Measurements from ENCODE around the gene CFAP99.
A peak's percentile ranks its signal among the peaks of the same experiment; 100 is the strongest.
"Not testable (repeated sequence)": the region's sequence is repeated elsewhere in the genome, so short reads cannot be mapped to it uniquely, and the experiment has no call there.

Gene CFAP99

DNA sequence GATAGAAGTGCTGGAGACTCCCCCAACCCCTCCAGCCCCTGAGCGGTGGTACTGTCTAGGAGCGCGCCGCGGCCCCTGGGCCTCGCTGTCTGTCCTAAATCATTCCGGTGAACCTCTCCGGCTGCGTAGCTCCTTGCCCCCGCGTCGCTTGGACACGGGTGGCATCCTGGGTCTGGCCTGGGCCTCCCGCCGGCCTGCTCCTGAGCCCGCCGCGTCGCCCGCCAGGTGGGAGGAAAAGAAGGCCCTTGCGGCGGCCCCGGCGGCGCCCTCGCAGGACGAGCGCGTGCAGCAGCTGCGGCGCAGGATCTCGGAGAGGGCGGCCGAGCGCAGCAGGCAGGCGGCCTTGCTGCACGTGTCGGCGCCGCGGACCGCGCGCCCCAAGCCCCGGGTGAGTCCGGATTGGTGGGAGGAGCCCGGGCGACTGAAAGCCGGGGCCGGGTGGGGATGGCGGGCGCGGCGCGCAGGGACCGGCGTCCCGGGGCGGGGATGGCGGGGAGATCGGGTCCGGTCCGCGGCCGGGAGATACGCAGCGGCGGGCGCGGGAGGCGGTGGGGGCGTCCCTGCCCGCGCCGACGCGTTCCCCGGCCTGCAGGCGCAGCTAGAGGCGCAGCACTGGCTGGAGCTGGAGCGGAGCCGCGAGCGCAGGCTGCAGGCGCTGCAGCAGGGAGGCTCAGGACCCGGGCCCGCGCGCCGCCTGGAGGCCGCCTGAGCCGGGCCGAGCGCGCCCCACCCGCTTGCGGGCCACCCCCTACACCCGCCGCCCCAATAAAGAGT, 43.6 kb downstream of the CFAP99 start:
- H3K36me3 ChIP-seq (ENCODE audit: control insufficient read depth in 2 of 2, insufficient read depth in 2 of 2, low read length in 2 of 2), result peaks cover 0 to 2% of the 10 kb centered on the region in 2 donors
- peaks cover 24% of the 10 kb centered on the region for H3K4me1 ChIP-seq (ENCODE audit: control insufficient read depth, insufficient read depth, low read length)
- H3K4me3 ChIP-seq (ENCODE audit: low read length in 2 of 2), result peak overlapping the region; percentile 51 to 69
- peak overlapping the region; percentile 6 for H3K27ac ChIP-seq (ENCODE audit: low read length)
- H3K27me3 ChIP-seq (ENCODE audit: control insufficient read depth in 1 of 2, insufficient read depth in 2 of 2, low read length in 2 of 2), result peaks cover 0 to 6% of the 10 kb centered on the region in 2 donors
- H3K9ac ChIP-seq (ENCODE audit: low read length in 2 of 2), result peak overlapping the region; percentile 29 to 53
- no peaks in the 10 kb centered on the region for H3K9me3 ChIP-seq (ENCODE audit: control insufficient read depth in 2 of 2, low read length in 2 of 2)

GRCh38 chr4:2462992-2463762, 44.4 kb downstream of the CFAP99 start:
- H3K9me3 ChIP-seq (ENCODE audit: control insufficient read depth in 2 of 2, low read length in 2 of 2), result no peaks in the 10 kb centered on the region
- H3K27me3 ChIP-seq (ENCODE audit: control insufficient read depth in 1 of 2, insufficient read depth in 2 of 2, low read length in 2 of 2), result peaks cover 0 to 3% of the 10 kb centered on the region in 2 donors
- peak overlapping the region; percentile 25 to 69 for H3K4me3 ChIP-seq (ENCODE audit: low read length in 2 of 2)
- H3K27ac ChIP-seq (ENCODE audit: low read length), result peak overlapping the region; percentile 6
- H3K9ac ChIP-seq (ENCODE audit: low read length in 2 of 2), result peak overlapping the region; percentile 36 to 53
- peaks cover 28% of the 10 kb centered on the region for H3K4me1 ChIP-seq (ENCODE audit: control insufficient read depth, insufficient read depth, low read length)
- H3K36me3 ChIP-seq (ENCODE audit: control insufficient read depth in 2 of 2, insufficient read depth in 2 of 2, low read length in 2 of 2), result peaks cover 0 to 2% of the 10 kb centered on the region in 2 donors

DNA sequence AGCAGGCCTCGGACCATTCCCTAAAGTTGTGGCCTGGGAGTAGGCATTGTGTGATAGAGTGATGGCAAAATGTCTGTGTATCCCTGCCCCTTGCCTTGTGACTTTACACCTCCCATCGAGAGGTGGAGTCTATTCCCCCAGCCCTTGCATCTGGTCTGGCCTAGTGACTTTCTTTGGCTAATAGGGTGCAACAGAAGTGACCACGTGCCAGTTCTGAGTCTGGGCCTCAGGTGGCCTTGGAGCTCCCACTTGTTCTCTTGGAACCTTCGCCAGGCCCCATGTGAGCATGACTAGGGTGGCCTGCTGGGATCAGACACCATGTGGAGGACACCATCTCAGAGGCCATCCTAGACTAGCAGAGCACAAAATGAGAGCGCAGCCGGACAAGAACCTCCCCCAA, 46.3 kb downstream of the CFAP99 start:
- Histone ChIP-seq H3K27me3 (ENCODE audit: control insufficient read depth in 1 of 2, insufficient read depth in 2 of 2, low read length in 2 of 2) (no peaks in the 10 kb centered on the region), H3K9me3 (ENCODE audit: control insufficient read depth in 2 of 2, low read length in 2 of 2) (no peaks in the 10 kb centered on the region), H3K4me1 (ENCODE audit: control insufficient read depth, insufficient read depth, low read length) (peaks cover 37% of the 10 kb centered on the region), H3K36me3 (ENCODE audit: control insufficient read depth in 2 of 2, insufficient read depth in 2 of 2, low read length in 2 of 2) (peaks cover 0 to 2% of the 10 kb centered on the region in 2 donors), H3K9ac (ENCODE audit: low read length in 2 of 2) (no peak overlapping the region), H3K4me3 (ENCODE audit: low read length in 2 of 2) (no peak overlapping the region), H3K27ac (ENCODE audit: low read length) (no peak overlapping the region)

GRCh38 chr4:2465544-2465943, 46.8 kb downstream of the CFAP99 start:
- not testable (repeated sequence) for H3K27ac ChIP-seq (ENCODE audit: low read length); H3K27me3 ChIP-seq (ENCODE audit: control insufficient read depth in 1 of 2, insufficient read depth in 2 of 2, low read length in 2 of 2); H3K4me3 ChIP-seq (ENCODE audit: low read length in 2 of 2); H3K36me3 ChIP-seq (ENCODE audit: control insufficient read depth in 2 of 2, insufficient read depth in 2 of 2, low read length in 2 of 2); H3K9ac ChIP-seq (ENCODE audit: low read length in 2 of 2); H3K9me3 ChIP-seq (ENCODE audit: control insufficient read depth in 2 of 2, low read length in 2 of 2)
- peaks cover 38% of the 10 kb centered on the region for H3K4me1 ChIP-seq (ENCODE audit: control insufficient read depth, insufficient read depth, low read length)

GRCh38 chr4:2468456-2469191, 49.9 kb downstream of the CFAP99 start, which contains the start of gene RNF4:
Gene RNF4 (plus strand): TSS chr4:2469106. CDS start chr4:2490494, 21,388 bp downstream.
- peaks cover 9 to 10% of the 10 kb centered on the region in 2 donors for H3K36me3 ChIP-seq (ENCODE audit: control insufficient read depth in 2 of 2, insufficient read depth in 2 of 2, low read length in 2 of 2)
- peak within 1 kb of the TSS; percentile 80 to 96 for H3K4me3 ChIP-seq (ENCODE audit: low read length in 2 of 2)
- peak within 1 kb of the TSS; percentile 87 for H3K27ac ChIP-seq (ENCODE audit: low read length)
- no peaks in the 10 kb centered on the region for H3K9me3 ChIP-seq (ENCODE audit: control insufficient read depth in 2 of 2, low read length in 2 of 2)
- H3K9ac ChIP-seq (ENCODE audit: low read length in 2 of 2), result peak within 1 kb of the TSS; percentile 90 to 96
- peaks cover 17% of the 10 kb centered on the region for H3K4me1 ChIP-seq (ENCODE audit: control insufficient read depth, insufficient read depth, low read length)
- no peaks in the 10 kb centered on the region for H3K27me3 ChIP-seq (ENCODE audit: control insufficient read depth in 1 of 2, insufficient read depth in 2 of 2, low read length in 2 of 2)

GRCh38 chr4:2469192-2469984, 50.6 kb downstream of the CFAP99 start:
- peaks cover 9 to 10% of the 10 kb centered on the region in 2 donors for H3K36me3 ChIP-seq (ENCODE audit: control insufficient read depth in 2 of 2, insufficient read depth in 2 of 2, low read length in 2 of 2)
- peak overlapping the region; percentile 87 for H3K27ac ChIP-seq (ENCODE audit: low read length)
- peak overlapping the region; percentile 90 to 96 for H3K9ac ChIP-seq (ENCODE audit: low read length in 2 of 2)
- H3K4me3 ChIP-seq (ENCODE audit: low read length in 2 of 2), result peak overlapping the region; percentile 80 to 96
- H3K4me1 ChIP-seq (ENCODE audit: control insufficient read depth, insufficient read depth, low read length), result peaks cover 17% of the 10 kb centered on the region
- no peaks in the 10 kb centered on the region for H3K27me3 ChIP-seq (ENCODE audit: control insufficient read depth in 1 of 2, insufficient read depth in 2 of 2, low read length in 2 of 2)
- H3K9me3 ChIP-seq (ENCODE audit: control insufficient read depth in 2 of 2, low read length in 2 of 2), result no peaks in the 10 kb centered on the region

DNA sequence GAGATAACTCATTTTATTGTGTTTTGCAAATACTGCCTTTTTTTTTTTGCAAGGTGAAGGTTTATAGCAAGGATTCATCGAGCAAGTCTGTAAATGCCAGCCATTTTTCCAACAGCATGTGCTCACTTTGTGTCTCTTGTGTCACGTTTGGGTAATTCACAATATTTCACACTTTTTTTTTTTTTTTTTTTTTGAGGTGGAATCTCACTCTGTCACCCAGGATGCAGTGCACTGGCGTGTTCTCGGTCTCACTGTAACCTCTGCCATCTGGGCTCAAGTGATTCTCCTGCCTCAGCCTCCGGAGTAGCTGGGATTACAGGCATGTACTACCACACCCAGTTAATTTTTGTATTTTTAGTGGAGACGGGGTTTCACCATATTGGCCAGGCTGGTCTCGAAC, 52.0 kb downstream of the CFAP99 start:
- H3K4me1 ChIP-seq (ENCODE audit: control insufficient read depth, insufficient read depth, low read length), result peaks cover 17% of the 10 kb centered on the region
- H3K4me3 ChIP-seq (ENCODE audit: low read length in 2 of 2), result peak overlapping the region in 1 of 2 donors; percentile 96
- H3K36me3 ChIP-seq (ENCODE audit: control insufficient read depth in 2 of 2, insufficient read depth in 2 of 2, low read length in 2 of 2), result peaks cover 9 to 10% of the 10 kb centered on the region in 2 donors
- peak overlapping the region in 1 of 2 donors; percentile 52 for H3K9ac ChIP-seq (ENCODE audit: low read length in 2 of 2)
- no peaks in the 10 kb centered on the region for H3K9me3 ChIP-seq (ENCODE audit: control insufficient read depth in 2 of 2, low read length in 2 of 2)
- H3K27ac ChIP-seq (ENCODE audit: low read length), result no peak overlapping the region
- no peaks in the 10 kb centered on the region for H3K27me3 ChIP-seq (ENCODE audit: control insufficient read depth in 1 of 2, insufficient read depth in 2 of 2, low read length in 2 of 2)

- H3K9me3 ChIP-seq (ENCODE audit: control insufficient read depth in 2 of 2, low read length in 2 of 2), result no peaks in the 10 kb centered on the region
- H3K4me1 ChIP-seq (ENCODE audit: control insufficient read depth, insufficient read depth, low read length), result peaks cover 14% of the 10 kb centered on the region
- peaks cover 7 to 10% of the 10 kb centered on the region in 2 donors for H3K36me3 ChIP-seq (ENCODE audit: control insufficient read depth in 2 of 2, insufficient read depth in 2 of 2, low read length in 2 of 2)
- no peaks in the 10 kb centered on the region for H3K27me3 ChIP-seq (ENCODE audit: control insufficient read depth in 1 of 2, insufficient read depth in 2 of 2, low read length in 2 of 2)
- no peak overlapping the region for H3K9ac ChIP-seq (ENCODE audit: low read length in 2 of 2)
- H3K27ac ChIP-seq (ENCODE audit: low read length), result no peak overlapping the region
- no peak overlapping the region for H3K4me3 ChIP-seq (ENCODE audit: low read length in 2 of 2)
Observed at GRCh38 chr4:2472187-2472586, 53.4 kb downstream of the CFAP99 start.

DNA sequence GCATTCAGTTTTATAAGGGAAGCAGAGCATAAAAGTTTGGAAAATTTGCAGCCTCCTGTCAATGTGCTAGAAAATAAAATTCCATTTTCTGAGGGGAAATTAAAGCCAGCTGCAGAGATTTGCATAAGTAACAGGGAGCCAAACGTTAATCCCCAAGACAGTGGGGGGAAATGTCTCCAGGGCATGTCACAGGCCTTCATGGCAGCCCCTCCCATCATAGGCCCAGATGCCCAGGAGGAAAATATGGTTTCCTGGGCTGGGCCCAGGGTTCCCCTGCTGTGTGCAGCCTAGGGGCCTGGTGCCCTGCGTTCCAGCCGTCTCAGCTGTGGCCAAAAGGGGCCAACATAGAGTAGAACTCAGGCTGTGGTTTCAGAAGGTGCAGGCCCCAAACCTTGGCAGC, 59.5 kb downstream of the CFAP99 start:
- H3K4me3 ChIP-seq (ENCODE audit: low read length in 2 of 2), result no peak overlapping the region
- no peaks in the 10 kb centered on the region for H3K9me3 ChIP-seq (ENCODE audit: control insufficient read depth in 2 of 2, low read length in 2 of 2)
- H3K4me1 ChIP-seq (ENCODE audit: control insufficient read depth, insufficient read depth, low read length), result peaks cover 21% of the 10 kb centered on the region
- H3K9ac ChIP-seq (ENCODE audit: low read length in 2 of 2), result no peak overlapping the region
- no peaks in the 10 kb centered on the region for H3K36me3 ChIP-seq (ENCODE audit: control insufficient read depth in 2 of 2, insufficient read depth in 2 of 2, low read length in 2 of 2)
- no peaks in the 10 kb centered on the region for H3K27me3 ChIP-seq (ENCODE audit: control insufficient read depth in 1 of 2, insufficient read depth in 2 of 2, low read length in 2 of 2)
- no peak overlapping the region for H3K27ac ChIP-seq (ENCODE audit: low read length)

DNA sequence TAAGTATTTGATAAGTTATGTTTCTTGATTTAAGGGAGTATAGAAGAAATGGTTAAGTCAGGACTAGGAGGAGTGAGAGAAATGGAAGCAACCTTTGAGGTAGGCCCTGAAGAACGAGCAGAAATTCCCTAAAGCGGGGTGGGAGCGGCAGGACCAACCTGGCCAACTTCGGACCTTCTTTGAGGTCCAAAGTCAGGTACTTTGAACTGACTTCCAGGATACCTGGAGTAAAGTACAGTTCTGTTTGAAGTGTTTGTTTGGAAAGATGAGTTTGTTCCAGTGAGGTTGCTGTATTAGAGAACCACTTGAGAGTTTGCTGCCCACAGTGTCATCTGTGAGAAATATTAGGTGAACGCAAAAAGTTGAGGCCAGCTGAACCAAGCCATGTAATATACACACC, 61.9 kb downstream of the CFAP99 start:
- Histone ChIP-seq H3K4me1 (ENCODE audit: control insufficient read depth, insufficient read depth, low read length) (peaks cover 35% of the 10 kb centered on the region), H3K9ac (ENCODE audit: low read length in 2 of 2) (no peak overlapping the region), H3K27ac (ENCODE audit: low read length) (no peak overlapping the region), H3K4me3 (ENCODE audit: low read length in 2 of 2) (no peak overlapping the region), H3K9me3 (ENCODE audit: control insufficient read depth in 2 of 2, low read length in 2 of 2) (no peaks in the 10 kb centered on the region), H3K36me3 (ENCODE audit: control insufficient read depth in 2 of 2, insufficient read depth in 2 of 2, low read length in 2 of 2) (no peaks in the 10 kb centered on the region), H3K27me3 (ENCODE audit: control insufficient read depth in 1 of 2, insufficient read depth in 2 of 2, low read length in 2 of 2) (no peaks in the 10 kb centered on the region)

All from stomach smooth muscle (tissue), 2 donors.